ENCODE data around the gene NHERF1. TPM values are rescaled to one million over a fixed set of nuclear protein-coding genes. Genes with fewer than 3 reads are reported as not detected.

The NHERF1 gene
- total RNA-seq, 1 donor from 2014 or later = 142 TPM

GRCh38 chr17:74744714-74745547 is 3.5 kb upstream of the NHERF1 start:
- Mint-ChIP-seq H3K4me3 (peak overlapping the region; percentile 39), H3K36me3 (ENCODE audit: low read depth) (peaks cover 10% of the 10 kb centered on the region), H3K27me3 (ENCODE audit: insufficient read depth) (no peaks in the 10 kb centered on the region), H3K9me3 (no peaks in the 10 kb centered on the region), H3K27ac (peak overlapping the region; percentile 65), H3K4me1 (ENCODE audit: low read depth) (peaks cover 71% of the 10 kb centered on the region)
- peak; percentile 78 for DNase-seq (ENCODE audit: low spot score)
- intact Hi-C loops (cut with micrococcal nuclease) = loop anchor here (1.0 to 10.0 kb wide), 6 partner anchors 25 to 290 kb away; no protein-coding TSS in a partner anchor

GRCh38 chr17:74745548-74746177 is 2.8 kb upstream of the NHERF1 start:
- H3K4me3 Mint-ChIP-seq = no peak overlapping the region
- H3K27me3 Mint-ChIP-seq (ENCODE audit: insufficient read depth) = no peaks in the 10 kb centered on the region
- H3K4me1 Mint-ChIP-seq (ENCODE audit: low read depth) = peaks cover 71% of the 10 kb centered on the region
- intact Hi-C loops (cut with micrococcal nuclease) = loop anchor here (2.0 to 10.0 kb wide), 3 partner anchors 107 to 289 kb away; no protein-coding TSS in a partner anchor
- H3K9me3 Mint-ChIP-seq = no peaks in the 10 kb centered on the region
- no peak overlapping the region for H3K27ac Mint-ChIP-seq
- H3K36me3 Mint-ChIP-seq (ENCODE audit: low read depth) = peaks cover 14% of the 10 kb centered on the region
- DNase-seq (ENCODE audit: low spot score) = no peak

GRCh38 chr17:74746376-74746775 is 2.1 kb upstream of the NHERF1 start:
- Mint-ChIP-seq H3K36me3 (ENCODE audit: low read depth) (peaks cover 20% of the 10 kb centered on the region), H3K27me3 (ENCODE audit: insufficient read depth) (no peaks in the 10 kb centered on the region), H3K4me1 (ENCODE audit: low read depth) (peaks cover 71% of the 10 kb centered on the region), H3K4me3 (peak overlapping the region; percentile 76), H3K9me3 (no peaks in the 10 kb centered on the region), H3K27ac (peak overlapping the region; percentile 67)
- DNase-seq (ENCODE audit: low spot score) = no peak
- intact Hi-C loops (cut with micrococcal nuclease) = loop anchor here (10.0 kb wide), 1 partner anchor 288 kb away; no protein-coding TSS in a partner anchor

GRCh38 chr17:74746922-74747321 is 1.5 kb upstream of the NHERF1 start:
- DNase-seq (ENCODE audit: low spot score) = no peak
- H3K27me3 Mint-ChIP-seq (ENCODE audit: insufficient read depth) = no peaks in the 10 kb centered on the region
- intact Hi-C loops (cut with micrococcal nuclease) = loop anchor here (10.0 kb wide), 1 partner anchor 288 kb away; no protein-coding TSS in a partner anchor
- H3K36me3 Mint-ChIP-seq (ENCODE audit: low read depth) = peaks cover 25% of the 10 kb centered on the region
- no peaks in the 10 kb centered on the region for H3K9me3 Mint-ChIP-seq
- H3K27ac Mint-ChIP-seq = peak overlapping the region; percentile 67
- H3K4me3 Mint-ChIP-seq = peak overlapping the region; percentile 76
- peaks cover 71% of the 10 kb centered on the region for H3K4me1 Mint-ChIP-seq (ENCODE audit: low read depth)

GRCh38 chr17:74748279-74748528 is 224 bp upstream of the NHERF1 start:
- Mint-ChIP-seq H3K4me3 (peak overlapping the region; percentile 76), H3K27me3 (ENCODE audit: insufficient read depth) (no peaks in the 10 kb centered on the region), H3K27ac (no peak overlapping the region), H3K36me3 (ENCODE audit: low read depth) (peaks cover 33% of the 10 kb centered on the region), H3K4me1 (ENCODE audit: low read depth) (peaks cover 71% of the 10 kb centered on the region), H3K9me3 (no peaks in the 10 kb centered on the region)
- intact Hi-C loops (cut with micrococcal nuclease) = loop anchor here (1.0 to 10.0 kb wide), 4 partner anchors 28 to 287 kb away; partner anchors contain the start of gene NAT9
- DNase-seq (ENCODE audit: low spot score) = no peak

GRCh38 chr17:74749279-74750038 is 1.0 kb downstream of the NHERF1 start:
- Mint-ChIP-seq H3K27me3 (ENCODE audit: insufficient read depth) (no peaks in the 10 kb centered on the region), H3K4me1 (ENCODE audit: low read depth) (peaks cover 63% of the 10 kb centered on the region), H3K27ac (peak overlapping the region; percentile 91), H3K36me3 (ENCODE audit: low read depth) (peaks cover 29% of the 10 kb centered on the region), H3K9me3 (no peaks in the 10 kb centered on the region), H3K4me3 (peak overlapping the region; percentile 95)
- DNase-seq (ENCODE audit: low spot score) = peak; percentile 25
- intact Hi-C loops (cut with micrococcal nuclease) = loop anchor here (10.0 kb wide), 1 partner anchor 285 kb away; no protein-coding TSS in a partner anchor

GRCh38 chr17:74750039-74750326 is 1.6 kb downstream of the NHERF1 start:
- peak overlapping the region; percentile 91 for H3K27ac Mint-ChIP-seq
- no peaks in the 10 kb centered on the region for H3K9me3 Mint-ChIP-seq
- intact Hi-C loops (cut with micrococcal nuclease) = no loop called here
- peak overlapping the region; percentile 95 for H3K4me3 Mint-ChIP-seq
- H3K27me3 Mint-ChIP-seq (ENCODE audit: insufficient read depth) = no peaks in the 10 kb centered on the region
- peaks cover 29% of the 10 kb centered on the region for H3K36me3 Mint-ChIP-seq (ENCODE audit: low read depth)
- H3K4me1 Mint-ChIP-seq (ENCODE audit: low read depth) = peaks cover 63% of the 10 kb centered on the region
- DNase-seq (ENCODE audit: low spot score) = no peak

- Mint-ChIP-seq H3K4me1 (ENCODE audit: low read depth) (peaks cover 68% of the 10 kb centered on the region), H3K36me3 (ENCODE audit: low read depth) (peaks cover 29% of the 10 kb centered on the region), H3K27ac (peak overlapping the region; percentile 91), H3K4me3 (peak overlapping the region; percentile 95), H3K27me3 (ENCODE audit: insufficient read depth) (no peaks in the 10 kb centered on the region), H3K9me3 (no peaks in the 10 kb centered on the region)
- DNase-seq (ENCODE audit: low spot score) = no peak
- intact Hi-C loops (cut with micrococcal nuclease) = loop anchor here (1.0 kb wide), 2 partner anchors 9 to 30 kb away; no protein-coding TSS in a partner anchor
Measured at GRCh38 chr17:74750327-74751069, 2.1 kb downstream of the NHERF1 start.

- peaks cover 66% of the 10 kb centered on the region for H3K4me1 Mint-ChIP-seq (ENCODE audit: low read depth)
- no peak for DNase-seq (ENCODE audit: low spot score)
- peak overlapping the region; percentile 95 for H3K4me3 Mint-ChIP-seq
- peaks cover 29% of the 10 kb centered on the region for H3K36me3 Mint-ChIP-seq (ENCODE audit: low read depth)
- peak overlapping the region; percentile 65 for H3K27ac Mint-ChIP-seq
- no peaks in the 10 kb centered on the region for H3K27me3 Mint-ChIP-seq (ENCODE audit: insufficient read depth)
- H3K9me3 Mint-ChIP-seq = no peaks in the 10 kb centered on the region
- intact Hi-C loops (cut with micrococcal nuclease) = no loop called here
Measured at GRCh38 chr17:74752415-74752814, 4.0 kb downstream of the NHERF1 start.

- Mint-ChIP-seq H3K27me3 (ENCODE audit: insufficient read depth) (no peaks in the 10 kb centered on the region), H3K27ac (peak overlapping the region; percentile 65), H3K4me3 (peak overlapping the region; percentile 95), H3K36me3 (ENCODE audit: low read depth) (peaks cover 29% of the 10 kb centered on the region), H3K9me3 (no peaks in the 10 kb centered on the region), H3K4me1 (ENCODE audit: low read depth) (peaks cover 67% of the 10 kb centered on the region)
- no peak for DNase-seq (ENCODE audit: low spot score)
- intact Hi-C loops (cut with micrococcal nuclease) = no loop called here
Measured at GRCh38 chr17:74752822-74753401, 4.5 kb downstream of the NHERF1 start.

GRCh38 chr17:74754832-74755231 is 6.4 kb downstream of the NHERF1 start:
- no peak for DNase-seq (ENCODE audit: low spot score)
- H3K4me3 Mint-ChIP-seq = peak overlapping the region; percentile 17
- H3K4me1 Mint-ChIP-seq (ENCODE audit: low read depth) = peaks cover 82% of the 10 kb centered on the region
- no peak overlapping the region for H3K27ac Mint-ChIP-seq
- H3K9me3 Mint-ChIP-seq = no peaks in the 10 kb centered on the region
- intact Hi-C loops (cut with micrococcal nuclease) = no loop called here
- H3K36me3 Mint-ChIP-seq (ENCODE audit: low read depth) = peaks cover 26% of the 10 kb centered on the region
- no peaks in the 10 kb centered on the region for H3K27me3 Mint-ChIP-seq (ENCODE audit: insufficient read depth)

- H3K4me1 Mint-ChIP-seq (ENCODE audit: low read depth) = peaks cover 83% of the 10 kb centered on the region
- peak overlapping the region; percentile 29 for H3K27ac Mint-ChIP-seq
- intact Hi-C loops (cut with micrococcal nuclease) = no loop called here
- no peak overlapping the region for H3K4me3 Mint-ChIP-seq
- DNase-seq (ENCODE audit: low spot score) = no peak
- no peaks in the 10 kb centered on the region for H3K9me3 Mint-ChIP-seq
- no peaks in the 10 kb centered on the region for H3K27me3 Mint-ChIP-seq (ENCODE audit: insufficient read depth)
- peaks cover 22% of the 10 kb centered on the region for H3K36me3 Mint-ChIP-seq (ENCODE audit: low read depth)
Measured at GRCh38 chr17:74755533-74755932, 7.1 kb downstream of the NHERF1 start.
